CD4-positive, alpha-beta T cell treated with Interferon alpha-2 for 1 hour (primary cell): ENCODE measurements around the gene EXT2.

Source experiments
- DNase-seq, 2 donors: peaks; one replicate each; pipeline ENCODE4 v3.0.0-alpha.2; 2020 to 2022

Gene EXT2

GRCh38 chr11:44208976-44209603 is 113.6 kb downstream of the EXT2 start:
- no peak for DNase-seq

- no peak for DNase-seq
Measured at GRCh38 chr11:44212128-44212527, 116.7 kb downstream of the EXT2 start.

- no peak for DNase-seq
Measured at GRCh38 chr11:44213148-44213547, 117.7 kb downstream of the EXT2 start.

- no peak for DNase-seq
Measured at GRCh38 chr11:44217432-44217831, 122.0 kb downstream of the EXT2 start.

GRCh38 chr11:44219830-44220796 is 124.6 kb downstream of the EXT2 start:
- no peak for DNase-seq

- DNase-seq: no peak
Measured at GRCh38 chr11:44221456-44221855, 126.0 kb downstream of the EXT2 start.

- no peak for DNase-seq
Measured at GRCh38 chr11:44221992-44222391, 126.5 kb downstream of the EXT2 start.

GRCh38 chr11:44223238-44223637 is 127.8 kb downstream of the EXT2 start:
- no peak for DNase-seq

- no peak for DNase-seq
Measured at GRCh38 chr11:44224867-44225501, 129.5 kb downstream of the EXT2 start.

- DNase-seq: no peak
Measured at GRCh38 chr11:44226490-44226889, 131.0 kb downstream of the EXT2 start.

GRCh38 chr11:44226945-44227344 is 131.5 kb downstream of the EXT2 start:
- no peak for DNase-seq

GRCh38 chr11:44228379-44228778 is 132.9 kb downstream of the EXT2 start:
- no peak for DNase-seq

- no peak for DNase-seq
Measured at GRCh38 chr11:44229098-44229497, 133.6 kb downstream of the EXT2 start.

GRCh38 chr11:44229624-44230023 is 134.1 kb downstream of the EXT2 start:
- no peak for DNase-seq

- no peak for DNase-seq
Measured at GRCh38 chr11:44235765-44236201, 140.3 kb downstream of the EXT2 start.

- no peak for DNase-seq
Measured at GRCh38 chr11:44236296-44236695, 140.8 kb downstream of the EXT2 start.

GRCh38 chr11:44237156-44237555 is 141.7 kb downstream of the EXT2 start:
- no peak for DNase-seq

- no peak for DNase-seq
Measured at GRCh38 chr11:44241851-44242250, 146.4 kb downstream of the EXT2 start.

GRCh38 chr11:44243086-44243485 is 147.6 kb downstream of the EXT2 start:
- no peak for DNase-seq

GRCh38 chr11:44243595-44244343 is 148.3 kb downstream of the EXT2 start:
- DNase-seq: no peak

GRCh38 chr11:44244639-44245310 is 149.3 kb downstream of the EXT2 start:
- DNase-seq: no peak

GRCh38 chr11:44246726-44247125 is 151.2 kb downstream of the EXT2 start:
- no peak for DNase-seq
